ENCODE results near the gene CCDC13. TPM values are rescaled to one million over a fixed set of nuclear protein-coding genes. Genes with fewer than 3 reads are reported as not detected.

CCDC13 gene
- total RNA-seq, 3 donors from 2014 or later = 2.3 to 2.9 (median 2.9) TPM

GRCh38 chr3:42778644-42779043, 5.6 kb upstream of the CCDC13 start:
- Histone ChIP-seq H3K4me1 (no peaks in the 10 kb centered on the region), H3K27ac (peak overlapping the region; percentile 27 to 42), H3K9me3 (no peaks in the 10 kb centered on the region), H3K27me3 (no peaks in the 10 kb centered on the region), H3K4me3 (no peak overlapping the region), H3K36me3 (peaks cover 7% of the 10 kb centered on the region)
- intact Hi-C loops (cut with DNase I; ENCODE audit: low total_unique reads) = no loop called here
- DNase-seq (ENCODE audit: low spot score in 2 of 2) = no peak
- no peak for TF ChIP-seq POLR2AphosphoS5 (IDR thresholded peaks at IDR 0.05)
- TF ChIP-seq POLR2A (IDR thresholded peaks at IDR 0.05) = no peak
- TF ChIP-seq CTCF (IDR thresholded peaks at IDR 0.05) = no peak

- peaks cover 0 to 2% of the 10 kb centered on the region in 2 donors for H3K4me1 ChIP-seq
- H3K27ac ChIP-seq = peak overlapping the region in 1 of 2 donors; percentile 66
- DNase-seq (ENCODE audit: low spot score in 2 of 2) = no peak
- intact Hi-C loops (cut with DNase I; ENCODE audit: low total_unique reads) = no loop called here
- H3K36me3 ChIP-seq = no peaks in the 10 kb centered on the region
- peak overlapping the region; percentile 49 to 74 (median 59) for H3K4me3 ChIP-seq
- TF ChIP-seq POLR2A (IDR thresholded peaks at IDR 0.05) = no peak
- no peaks in the 10 kb centered on the region for H3K9me3 ChIP-seq
- H3K27me3 ChIP-seq = no peaks in the 10 kb centered on the region
Measured at GRCh38 chr3:42773409-42773751, 327 bp upstream of the CCDC13 start.

- no peaks in the 10 kb centered on the region for H3K9me3 ChIP-seq
- no peak for DNase-seq (ENCODE audit: low spot score in 2 of 2)
- peaks cover 0 to 2% of the 10 kb centered on the region in 2 donors for H3K4me1 ChIP-seq
- no peak overlapping the region for H3K4me3 ChIP-seq
- H3K36me3 ChIP-seq = no peaks in the 10 kb centered on the region
- TF ChIP-seq POLR2AphosphoS5 (IDR thresholded peaks at IDR 0.05) = no peak
- TF ChIP-seq POLR2A (IDR thresholded peaks at IDR 0.05) = no peak
- no peak for TF ChIP-seq CTCF (IDR thresholded peaks at IDR 0.05)
- H3K27me3 ChIP-seq = no peaks in the 10 kb centered on the region
- intact Hi-C loops (cut with DNase I; ENCODE audit: low total_unique reads) = no loop called here
- H3K27ac ChIP-seq = no peak overlapping the region
Measured at GRCh38 chr3:42771271-42771670, 1.8 kb downstream of the CCDC13 start.

- TF ChIP-seq POLR2AphosphoS5 (IDR thresholded peaks at IDR 0.05) (no peak), CTCF (IDR thresholded peaks at IDR 0.05) (no peak), POLR2A (IDR thresholded peaks at IDR 0.05) (no peak)
- Histone ChIP-seq H3K4me3 (no peak overlapping the region), H3K4me1 (peaks cover 0 to 2% of the 10 kb centered on the region in 2 donors), H3K27me3 (no peaks in the 10 kb centered on the region), H3K36me3 (no peaks in the 10 kb centered on the region), H3K27ac (no peak overlapping the region), H3K9me3 (no peaks in the 10 kb centered on the region)
- no peak for DNase-seq (ENCODE audit: low spot score in 2 of 2)
- intact Hi-C loops (cut with DNase I; ENCODE audit: low total_unique reads) = no loop called here
Measured at GRCh38 chr3:42769477-42770131, 3.4 kb downstream of the CCDC13 start.

GRCh38 chr3:42764561-42765295, 8.3 kb downstream of the CCDC13 start:
- Histone ChIP-seq H3K4me3 (no peak overlapping the region), H3K36me3 (no peaks in the 10 kb centered on the region), H3K27ac (no peak overlapping the region), H3K27me3 (no peaks in the 10 kb centered on the region), H3K9me3 (no peaks in the 10 kb centered on the region), H3K4me1 (no peaks in the 10 kb centered on the region)
- TF ChIP-seq CTCF (IDR thresholded peaks at IDR 0.05) (no peak), POLR2AphosphoS5 (IDR thresholded peaks at IDR 0.05) (no peak)
- DNase-seq (ENCODE audit: low spot score in 2 of 2) = no peak
- intact Hi-C loops (cut with DNase I; ENCODE audit: low total_unique reads) = no loop called here
